ENCODE measurements around the gene BCAP31. TPM values are rescaled to one million over a fixed set of nuclear protein-coding genes. Genes with fewer than 3 reads are reported as not detected.

The BCAP31 gene
- total RNA-seq, 1 experiment from 2014 or later: 522 TPM

- intact Hi-C loops (cut with micrococcal nuclease; ENCODE audit: unreplicated experiment): no loop called here
- no peaks in the 10 kb centered on the region for H3K79me2 ChIP-seq (ENCODE audit: low read depth)
- no peaks in the 10 kb centered on the region for H3K9me3 ChIP-seq (ENCODE audit: insufficient read depth, low read depth)
- H2AFZ ChIP-seq: no peak overlapping the region
- H3K36me3 ChIP-seq (ENCODE audit: low read depth): no peaks in the 10 kb centered on the region
- TF ChIP-seq EZH2 (IDR thresholded peaks at IDR 0.05; ENCODE audit: low read depth) (no peak), CTCF (conservative IDR thresholded peaks at IDR 0.05) (no peak)
- no peaks in the 10 kb centered on the region for H3K27me3 ChIP-seq (ENCODE audit: insufficient read depth, low read depth)
- CTCF ChIA-PET: no interaction called here
- H4K20me1 ChIP-seq (ENCODE audit: insufficient read depth): no peaks in the 10 kb centered on the region
- H3K4me2 ChIP-seq: no peak overlapping the region
- no peak for DNase-seq
- no peak overlapping the region for H3K4me3 ChIP-seq
- no peaks in the 10 kb centered on the region for H3F3A ChIP-seq (ENCODE audit: insufficient read depth, low read depth)
- H3K27ac ChIP-seq: no peak overlapping the region
- H3K4me1 ChIP-seq (replicated peaks; ENCODE audit: insufficient read depth): no peaks in the 10 kb centered on the region
- no peaks in the 10 kb centered on the region for H3K9me2 ChIP-seq (ENCODE audit: insufficient read depth)
- BruUV-seq (replicated peaks): no TSS peak
- POLR2A ChIA-PET (ENCODE audit: unreplicated experiment): no interaction called here
Observed at GRCh38 chrX:153674219-153674851, 49.9 kb downstream of the BCAP31 start.

GRCh38 chrX:153673428-153674218, 50.6 kb downstream of the BCAP31 start, which contains the start of gene PNCK:
Gene PNCK, minus strand, starts transcription at chrX:153673813. Its CDS starts 737 bp downstream, at chrX:153673076.
- Histone ChIP-seq H3K9me2 (ENCODE audit: insufficient read depth) (no peaks in the 10 kb centered on the region), H3K4me1 (replicated peaks; ENCODE audit: insufficient read depth) (no peaks in the 10 kb centered on the region), H4K20me1 (ENCODE audit: insufficient read depth) (no peaks in the 10 kb centered on the region), H2AFZ (no peak within 1 kb of the TSS), H3K27ac (no peak within 1 kb of the TSS), H3K4me3 (no peak within 1 kb of the TSS), H3K36me3 (ENCODE audit: low read depth) (no peaks in the 10 kb centered on the region), H3F3A (ENCODE audit: insufficient read depth, low read depth) (no peaks in the 10 kb centered on the region), H3K27me3 (ENCODE audit: insufficient read depth, low read depth) (no peaks in the 10 kb centered on the region), H3K79me2 (ENCODE audit: low read depth) (no peaks in the 10 kb centered on the region), H3K9me3 (ENCODE audit: insufficient read depth, low read depth) (no peaks in the 10 kb centered on the region), H3K4me2 (no peak within 1 kb of the TSS)
- ChIA-PET CTCF (no interaction called here), POLR2A (ENCODE audit: unreplicated experiment) (interaction anchor here (0.6 kb wide), 1 partner anchor 13 kb away, joined by 3 read pairs; no protein-coding TSS in a partner anchor)
- BruUV-seq (replicated peaks): no TSS peak
- intact Hi-C loops (cut with micrococcal nuclease; ENCODE audit: unreplicated experiment): no loop called here
- TF ChIP-seq CTCF (conservative IDR thresholded peaks at IDR 0.05) (no peak), EZH2 (IDR thresholded peaks at IDR 0.05; ENCODE audit: low read depth) (no peak)
- DNase-seq: no peak

- no peak overlapping the region for H3K4me2 ChIP-seq
- CTCF ChIA-PET: no interaction called here
- no TSS peak for BruUV-seq (replicated peaks)
Observed at GRCh38 chrX:153672531-153673427, 51.4 kb downstream of the BCAP31 start.

More at GRCh38 chrX:153672531-153673427, 51.4 kb downstream of the BCAP31 start:
- H3K4me1 ChIP-seq (replicated peaks; ENCODE audit: insufficient read depth): no peaks in the 10 kb centered on the region
- no peak overlapping the region for H2AFZ ChIP-seq
- POLR2A ChIA-PET (ENCODE audit: unreplicated experiment): no interaction called here
- H3K9me3 ChIP-seq (ENCODE audit: insufficient read depth, low read depth): no peaks in the 10 kb centered on the region
- no peaks in the 10 kb centered on the region for H4K20me1 ChIP-seq (ENCODE audit: insufficient read depth)
- no peak overlapping the region for H3K27ac ChIP-seq
- DNase-seq: no peak
- no peaks in the 10 kb centered on the region for H3K79me2 ChIP-seq (ENCODE audit: low read depth)
- no peaks in the 10 kb centered on the region for H3K27me3 ChIP-seq (ENCODE audit: insufficient read depth, low read depth)
- no peaks in the 10 kb centered on the region for H3K9me2 ChIP-seq (ENCODE audit: insufficient read depth)
- intact Hi-C loops (cut with micrococcal nuclease; ENCODE audit: unreplicated experiment): no loop called here
- TF ChIP-seq CTCF (conservative IDR thresholded peaks at IDR 0.05): no peak
- no peak for TF ChIP-seq EZH2 (IDR thresholded peaks at IDR 0.05; ENCODE audit: low read depth)
- no peaks in the 10 kb centered on the region for H3K36me3 ChIP-seq (ENCODE audit: low read depth)
- no peak overlapping the region for H3K4me3 ChIP-seq
- H3F3A ChIP-seq (ENCODE audit: insufficient read depth, low read depth): no peaks in the 10 kb centered on the region
